Measurements from ENCODE around the gene ATP8B4. TPM values are rescaled to one million over a fixed set of nuclear protein-coding genes. Genes with fewer than 3 reads are reported as not detected.

The ATP8B4 gene
- total RNA-seq, 2 donors from 2014 or later, result 16.8 to 16.9 TPM

DNA sequence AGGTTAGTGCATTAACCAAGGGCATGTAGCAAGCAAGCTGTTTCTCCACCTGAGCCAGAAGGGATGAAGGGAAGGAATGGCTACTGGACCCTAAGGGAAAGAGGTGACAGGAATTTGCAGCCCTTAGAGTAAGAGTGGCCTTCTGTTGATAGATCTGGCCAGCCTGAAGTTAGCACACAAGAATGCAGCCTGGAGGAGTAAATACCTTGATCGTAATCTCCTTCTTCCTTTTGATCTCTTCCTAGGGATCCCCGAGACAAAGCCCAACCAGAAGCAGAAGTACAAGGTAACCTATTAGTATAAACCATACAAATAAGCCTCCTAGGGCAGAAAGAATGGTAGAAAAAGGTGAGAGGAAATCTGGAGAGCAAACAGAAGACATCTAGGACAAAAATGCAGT, 134.6 kb downstream of the ATP8B4 start:
- ATAC-seq (ENCODE audit: insufficient number of reproducible peaks, low FRiP score, low read depth) (no peak), DNase-seq (ENCODE audit: low spot score) (no peak)
- H3K4me1 ChIP-seq (ENCODE audit: control insufficient read depth in 1 of 2, low read depth in 2 of 2), result peaks cover 19 to 33% of the 10 kb centered on the region in 2 donors
- TF ChIP-seq, protein P1, sequence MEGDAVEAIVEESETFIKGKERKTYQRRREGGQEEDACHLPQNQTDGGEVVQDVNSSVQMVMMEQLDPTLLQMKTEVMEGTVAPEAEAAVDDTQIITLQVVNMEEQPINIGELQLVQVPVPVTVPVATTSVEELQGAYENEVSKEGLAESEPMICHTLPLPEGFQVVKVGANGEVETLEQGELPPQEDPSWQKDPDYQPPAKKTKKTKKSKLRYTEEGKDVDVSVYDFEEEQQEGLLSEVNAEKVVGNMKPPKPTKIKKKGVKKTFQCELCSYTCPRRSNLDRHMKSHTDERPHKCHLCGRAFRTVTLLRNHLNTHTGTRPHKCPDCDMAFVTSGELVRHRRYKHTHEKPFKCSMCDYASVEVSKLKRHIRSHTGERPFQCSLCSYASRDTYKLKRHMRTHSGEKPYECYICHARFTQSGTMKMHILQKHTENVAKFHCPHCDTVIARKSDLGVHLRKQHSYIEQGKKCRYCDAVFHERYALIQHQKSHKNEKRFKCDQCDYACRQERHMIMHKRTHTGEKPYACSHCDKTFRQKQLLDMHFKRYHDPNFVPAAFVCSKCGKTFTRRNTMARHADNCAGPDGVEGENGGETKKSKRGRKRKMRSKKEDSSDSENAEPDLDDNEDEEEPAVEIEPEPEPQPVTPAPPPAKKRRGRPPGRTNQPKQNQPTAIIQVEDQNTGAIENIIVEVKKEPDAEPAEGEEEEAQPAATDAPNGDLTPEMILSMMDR (IDR thresholded peaks at IDR 0.05), result no peak
- H3K27me3 ChIP-seq (replicated peaks; ENCODE audit: insufficient read depth), result no peaks in the 10 kb centered on the region
- H3K9me3 ChIP-seq, result no peaks in the 10 kb centered on the region
- H3K4me3 ChIP-seq, result no peak overlapping the region
- no peak overlapping the region for H3K27ac ChIP-seq
- no peaks in the 10 kb centered on the region for H3K36me3 ChIP-seq

DNA sequence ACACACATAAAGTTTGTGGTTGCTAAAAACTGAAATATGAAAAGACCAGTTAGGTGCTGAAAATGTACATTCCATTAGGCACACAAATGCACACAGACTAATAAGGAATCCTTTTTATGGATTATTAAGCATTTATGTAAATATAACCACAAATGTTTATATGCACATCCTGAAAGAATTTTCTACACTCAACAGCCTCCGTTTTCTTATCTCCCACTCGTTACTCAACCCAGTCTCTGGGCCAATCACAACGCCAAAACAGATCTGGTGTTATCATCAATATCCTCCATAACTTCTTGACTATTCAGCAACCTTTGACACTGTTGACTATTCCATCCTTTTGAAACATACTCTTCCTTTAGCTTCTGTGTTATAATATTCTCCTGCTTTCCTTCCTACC, 136.4 kb downstream of the ATP8B4 start:
- Histone ChIP-seq H3K4me1 (ENCODE audit: control insufficient read depth in 1 of 2, low read depth in 2 of 2) (peaks cover 5 to 14% of the 10 kb centered on the region in 2 donors), H3K4me3 (no peak overlapping the region), H3K27me3 (replicated peaks; ENCODE audit: insufficient read depth) (no peaks in the 10 kb centered on the region), H3K9me3 (no peaks in the 10 kb centered on the region), H3K36me3 (no peaks in the 10 kb centered on the region), H3K27ac (no peak overlapping the region)
- ATAC-seq (ENCODE audit: insufficient number of reproducible peaks, low FRiP score, low read depth) (no peak), DNase-seq (ENCODE audit: low spot score) (no peak)
- TF ChIP-seq, protein P1 (IDR thresholded peaks at IDR 0.05), result no peak

DNA sequence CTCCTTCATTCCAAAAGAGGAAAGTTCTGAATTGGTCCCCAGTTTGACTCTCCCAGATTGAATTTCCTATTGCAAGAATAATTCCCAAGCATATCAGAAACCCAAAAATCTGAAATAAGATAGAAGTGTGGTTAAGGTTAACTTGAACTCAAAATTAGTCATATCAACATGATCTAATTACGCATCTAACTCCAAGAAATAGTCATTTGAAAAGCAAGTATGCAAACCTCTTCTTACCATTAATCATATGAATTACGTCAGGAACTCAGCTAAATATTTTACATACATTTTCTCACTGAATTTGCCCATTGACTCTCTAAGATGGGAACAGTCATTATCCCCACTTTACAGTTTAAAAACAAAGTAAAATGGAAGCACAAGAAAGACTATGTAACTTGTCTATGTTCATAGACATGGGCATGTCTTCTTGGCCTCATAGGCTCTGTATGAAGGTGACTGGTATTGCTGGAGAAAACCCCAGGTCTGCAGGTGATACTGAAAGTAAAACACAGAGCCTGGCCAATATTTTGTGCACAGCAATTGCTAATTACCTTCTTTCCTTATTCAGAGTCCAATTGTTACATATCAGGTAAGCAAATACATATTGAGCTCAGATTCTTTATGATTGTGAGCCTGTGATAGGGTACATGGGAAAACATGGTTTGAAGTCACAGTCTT, 139.2 kb downstream of the ATP8B4 start:
- Histone ChIP-seq H3K9me3 (no peaks in the 10 kb centered on the region), H3K4me1 (ENCODE audit: control insufficient read depth in 1 of 2, low read depth in 2 of 2) (no peaks in the 10 kb centered on the region), H3K36me3 (no peaks in the 10 kb centered on the region), H3K27ac (no peak overlapping the region), H3K27me3 (replicated peaks; ENCODE audit: insufficient read depth) (no peaks in the 10 kb centered on the region), H3K4me3 (no peak overlapping the region)
- ATAC-seq (ENCODE audit: insufficient number of reproducible peaks, low FRiP score, low read depth), result no peak
- DNase-seq (ENCODE audit: low spot score), result no peak
- TF ChIP-seq, protein P1 (IDR thresholded peaks at IDR 0.05), result no peak

DNA sequence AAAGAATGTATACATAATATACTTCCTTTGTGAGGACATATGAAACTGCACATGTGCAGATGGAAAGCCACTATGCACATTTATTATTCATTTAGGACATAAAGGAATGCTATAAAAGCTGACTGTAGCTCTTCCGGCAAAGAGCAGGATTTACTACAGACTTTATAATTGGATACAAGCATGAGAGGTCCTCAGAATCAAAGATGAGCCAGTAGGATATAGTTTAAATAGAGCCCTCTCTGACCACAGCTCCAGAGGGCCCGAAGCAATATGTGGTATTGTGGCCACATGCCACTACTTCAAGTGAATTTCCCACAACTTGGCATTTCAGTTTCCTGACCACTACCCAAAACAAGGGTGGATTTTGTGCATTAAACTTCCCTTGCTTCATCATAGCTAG, 140.9 kb downstream of the ATP8B4 start:
- Histone ChIP-seq H3K4me1 (ENCODE audit: control insufficient read depth in 1 of 2, low read depth in 2 of 2) (no peaks in the 10 kb centered on the region), H3K27ac (no peak overlapping the region), H3K27me3 (replicated peaks; ENCODE audit: insufficient read depth) (no peaks in the 10 kb centered on the region), H3K4me3 (no peak overlapping the region), H3K9me3 (no peaks in the 10 kb centered on the region), H3K36me3 (no peaks in the 10 kb centered on the region)
- DNase-seq (ENCODE audit: low spot score) (no peak), ATAC-seq (ENCODE audit: insufficient number of reproducible peaks, low FRiP score, low read depth) (no peak)
- TF ChIP-seq, protein P1 (IDR thresholded peaks at IDR 0.05), result no peak

DNA sequence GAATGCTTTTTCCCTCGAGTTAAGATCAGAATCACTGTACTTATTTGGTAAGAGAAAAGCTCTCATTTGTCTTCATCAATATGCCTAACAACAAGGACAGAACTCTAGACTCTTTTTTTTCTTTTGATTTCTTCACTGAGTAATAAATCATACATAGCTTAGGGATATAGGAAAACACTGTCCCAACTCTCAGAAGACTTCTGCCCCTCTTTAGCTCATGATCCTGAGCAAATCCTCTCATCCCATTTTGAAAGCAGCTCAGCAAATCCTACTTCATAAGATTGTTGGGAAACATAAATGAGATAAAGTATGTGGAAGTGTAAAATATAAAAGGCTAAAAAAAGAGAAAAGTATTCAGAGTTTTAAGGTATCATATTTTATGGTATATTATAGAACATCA, 141.7 kb downstream of the ATP8B4 start:
- no peak overlapping the region for H3K27ac ChIP-seq
- ATAC-seq (ENCODE audit: insufficient number of reproducible peaks, low FRiP score, low read depth), result no peak
- TF ChIP-seq, protein P1 (IDR thresholded peaks at IDR 0.05), result no peak
- no peaks in the 10 kb centered on the region for H3K4me1 ChIP-seq (ENCODE audit: control insufficient read depth in 1 of 2, low read depth in 2 of 2)
- no peaks in the 10 kb centered on the region for H3K9me3 ChIP-seq
- H3K4me3 ChIP-seq, result no peak overlapping the region
- DNase-seq (ENCODE audit: low spot score), result no peak
- H3K27me3 ChIP-seq (replicated peaks; ENCODE audit: insufficient read depth), result no peaks in the 10 kb centered on the region
- no peaks in the 10 kb centered on the region for H3K36me3 ChIP-seq
